ENCODE measurements around the gene SH3BGRL3. TPM values are rescaled to one million over a fixed set of nuclear protein-coding genes. Genes with fewer than 3 reads are reported as not detected.
"Not testable (repeated sequence)": the region's sequence is repeated elsewhere in the genome, so short reads cannot be mapped to it uniquely, and the experiment has no call there.

SH3BGRL3 gene
- total RNA-seq, 1 experiment from 2014 or later: 133 TPM

GRCh38 chr1:26328597-26328996 lies 48.7 kb downstream of the SH3BGRL3 start:
- TF ChIP-seq, protein P1, sequence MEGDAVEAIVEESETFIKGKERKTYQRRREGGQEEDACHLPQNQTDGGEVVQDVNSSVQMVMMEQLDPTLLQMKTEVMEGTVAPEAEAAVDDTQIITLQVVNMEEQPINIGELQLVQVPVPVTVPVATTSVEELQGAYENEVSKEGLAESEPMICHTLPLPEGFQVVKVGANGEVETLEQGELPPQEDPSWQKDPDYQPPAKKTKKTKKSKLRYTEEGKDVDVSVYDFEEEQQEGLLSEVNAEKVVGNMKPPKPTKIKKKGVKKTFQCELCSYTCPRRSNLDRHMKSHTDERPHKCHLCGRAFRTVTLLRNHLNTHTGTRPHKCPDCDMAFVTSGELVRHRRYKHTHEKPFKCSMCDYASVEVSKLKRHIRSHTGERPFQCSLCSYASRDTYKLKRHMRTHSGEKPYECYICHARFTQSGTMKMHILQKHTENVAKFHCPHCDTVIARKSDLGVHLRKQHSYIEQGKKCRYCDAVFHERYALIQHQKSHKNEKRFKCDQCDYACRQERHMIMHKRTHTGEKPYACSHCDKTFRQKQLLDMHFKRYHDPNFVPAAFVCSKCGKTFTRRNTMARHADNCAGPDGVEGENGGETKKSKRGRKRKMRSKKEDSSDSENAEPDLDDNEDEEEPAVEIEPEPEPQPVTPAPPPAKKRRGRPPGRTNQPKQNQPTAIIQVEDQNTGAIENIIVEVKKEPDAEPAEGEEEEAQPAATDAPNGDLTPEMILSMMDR (IDR thresholded peaks at IDR 0.05; ENCODE audit: unreplicated experiment): no peak

GRCh38 chr1:26329380-26329779 lies 49.5 kb downstream of the SH3BGRL3 start:
- H3K4me3 Mint-ChIP-seq (ENCODE audit: unreplicated experiment); intact Hi-C loops (cut with micrococcal nuclease); H3K27me3 Mint-ChIP-seq (ENCODE audit: insufficient read depth, unreplicated experiment); H3K9me3 Mint-ChIP-seq (ENCODE audit: unreplicated experiment); BruUV-seq (replicated peaks); H3K4me1 Mint-ChIP-seq (ENCODE audit: insufficient read depth, unreplicated experiment); H3K27ac Mint-ChIP-seq (ENCODE audit: low read depth, unreplicated experiment); DNase-seq (ENCODE audit: unreplicated experiment): not testable (repeated sequence)
- peaks cover 17% of the 10 kb centered on the region for H3K36me3 Mint-ChIP-seq (ENCODE audit: insufficient read depth, unreplicated experiment)
- ChIA-PET CTCF (interaction anchor here (0.6 to 1.3 kb wide), 8 partner anchors 7 to 494 kb away, joined by 3 to 7 read pairs (median 4); no protein-coding TSS in a partner anchor), POLR2A (interaction anchor here (1.2 kb wide), 1 partner anchor 30 kb away, joined by 3 read pairs; no protein-coding TSS in a partner anchor)

More at GRCh38 chr1:26328597-26328996, 48.7 kb downstream of the SH3BGRL3 start:
- Mint-ChIP-seq H3K27me3 (ENCODE audit: insufficient read depth, unreplicated experiment) (no peaks in the 10 kb centered on the region), H3K4me1 (ENCODE audit: insufficient read depth, unreplicated experiment) (peaks cover 7% of the 10 kb centered on the region), H3K9me3 (ENCODE audit: unreplicated experiment) (no peaks in the 10 kb centered on the region), H3K4me3 (ENCODE audit: unreplicated experiment) (no peak overlapping the region), H3K36me3 (ENCODE audit: insufficient read depth, unreplicated experiment) (peaks cover 22% of the 10 kb centered on the region), H3K27ac (ENCODE audit: low read depth, unreplicated experiment) (no peak overlapping the region)
- ChIA-PET POLR2A (interaction anchor here (1.1 kb wide), 1 partner anchor 49 kb away, joined by 3 read pairs; the partner anchor contains the start of gene SH3BGRL3), CTCF (interaction anchor here (1.3 kb wide), 1 partner anchor 14 kb away, joined by 4 read pairs; no protein-coding TSS in a partner anchor)
- intact Hi-C loops (cut with micrococcal nuclease): no loop called here
- DNase-seq (ENCODE audit: unreplicated experiment): no peak
- no TSS peak for BruUV-seq (replicated peaks)

- Mint-ChIP-seq H3K27me3 (ENCODE audit: insufficient read depth, unreplicated experiment) (no peaks in the 10 kb centered on the region), H3K36me3 (ENCODE audit: insufficient read depth, unreplicated experiment) (peaks cover 10% of the 10 kb centered on the region), H3K9me3 (ENCODE audit: unreplicated experiment) (no peaks in the 10 kb centered on the region), H3K4me1 (ENCODE audit: insufficient read depth, unreplicated experiment) (peaks cover 7% of the 10 kb centered on the region), H3K4me3 (ENCODE audit: unreplicated experiment) (no peak overlapping the region), H3K27ac (ENCODE audit: low read depth, unreplicated experiment) (no peak overlapping the region)
- ChIA-PET CTCF (interaction anchor here (0.6 to 1.1 kb wide), 4 partner anchors 8 to 493 kb away, joined by 3 to 7 read pairs (median 4); no protein-coding TSS in a partner anchor), POLR2A (interaction anchor here (1.2 kb wide), 1 partner anchor 29 kb away, joined by 3 read pairs; no protein-coding TSS in a partner anchor)
- DNase-seq (ENCODE audit: unreplicated experiment): no peak
- TF ChIP-seq, protein P1 (IDR thresholded peaks at IDR 0.05; ENCODE audit: unreplicated experiment): no peak
- BruUV-seq (replicated peaks): no TSS peak
- intact Hi-C loops (cut with micrococcal nuclease): no loop called here
Observed at GRCh38 chr1:26330276-26330675, 50.4 kb downstream of the SH3BGRL3 start.

Other genes with a start within 250 kb of the SH3BGRL3 start
- not detected in 2 replicates for gene SLC30A2, start 234.0 kb upstream of the SH3BGRL3 start, total RNA-seq (2022)
- gene TRIM63, start 212.5 kb upstream of the SH3BGRL3 start, total RNA-seq (2022): not detected in 2 replicates
- 10.8 and 10.9 TPM in 2 replicates for gene PDIK1L, start 168.3 kb upstream of the SH3BGRL3 start, total RNA-seq (2022)
- not detected in 2 replicates for gene FAM110D, start 121.0 kb upstream of the SH3BGRL3 start, total RNA-seq (2022)
- not detected in 2 replicates for gene C1orf232, start 111.1 kb upstream of the SH3BGRL3 start, total RNA-seq (2022)
- gene ZNF593, start 110.2 kb upstream of the SH3BGRL3 start, total RNA-seq (2022): 61.5 and 82.6 TPM in 2 replicates
- gene ZNF593OS, start 108.3 kb upstream of the SH3BGRL3 start, total RNA-seq (2022): not detected in 2 replicates
- 31.0 and 35.5 TPM in 2 replicates for gene CNKSR1, start 102.6 kb upstream of the SH3BGRL3 start, total RNA-seq (2022)
- gene CATSPER4, start 89.5 kb upstream of the SH3BGRL3 start, total RNA-seq (2022): not detected in 2 replicates
- 11.1 and 12.2 TPM in 2 replicates for gene CEP85, start 45.9 kb upstream of the SH3BGRL3 start, total RNA-seq (2022)
- 17.7 and 20.3 TPM in 2 replicates for gene UBXN11, start 26.6 kb downstream of the SH3BGRL3 start, total RNA-seq (2022)
- gene CD52, start 37.9 kb downstream of the SH3BGRL3 start, total RNA-seq (2022): not detected in 2 replicates
- gene CRYBG2, start 74.0 kb downstream of the SH3BGRL3 start, total RNA-seq (2022): 8.6 and 14.2 TPM in 2 replicates
- not detected in 2 replicates for gene ZNF683, start 92.7 kb downstream of the SH3BGRL3 start, total RNA-seq (2022)
- gene LIN28A, start 130.7 kb downstream of the SH3BGRL3 start, total RNA-seq (2022): not detected in 2 replicates
- 48.2 and 56.2 TPM in 2 replicates for gene DHDDS, start 152.2 kb downstream of the SH3BGRL3 start, total RNA-seq (2022)
- gene HMGN2, start 192.4 kb downstream of the SH3BGRL3 start, total RNA-seq (2022): 302 and 364 TPM in 2 replicates
- 43.9 and 50.9 TPM in 2 replicates for gene RPS6KA1, start 249.7 kb downstream of the SH3BGRL3 start, total RNA-seq (2022)